Measurements from ENCODE around the gene MEGF6.

DNA sequence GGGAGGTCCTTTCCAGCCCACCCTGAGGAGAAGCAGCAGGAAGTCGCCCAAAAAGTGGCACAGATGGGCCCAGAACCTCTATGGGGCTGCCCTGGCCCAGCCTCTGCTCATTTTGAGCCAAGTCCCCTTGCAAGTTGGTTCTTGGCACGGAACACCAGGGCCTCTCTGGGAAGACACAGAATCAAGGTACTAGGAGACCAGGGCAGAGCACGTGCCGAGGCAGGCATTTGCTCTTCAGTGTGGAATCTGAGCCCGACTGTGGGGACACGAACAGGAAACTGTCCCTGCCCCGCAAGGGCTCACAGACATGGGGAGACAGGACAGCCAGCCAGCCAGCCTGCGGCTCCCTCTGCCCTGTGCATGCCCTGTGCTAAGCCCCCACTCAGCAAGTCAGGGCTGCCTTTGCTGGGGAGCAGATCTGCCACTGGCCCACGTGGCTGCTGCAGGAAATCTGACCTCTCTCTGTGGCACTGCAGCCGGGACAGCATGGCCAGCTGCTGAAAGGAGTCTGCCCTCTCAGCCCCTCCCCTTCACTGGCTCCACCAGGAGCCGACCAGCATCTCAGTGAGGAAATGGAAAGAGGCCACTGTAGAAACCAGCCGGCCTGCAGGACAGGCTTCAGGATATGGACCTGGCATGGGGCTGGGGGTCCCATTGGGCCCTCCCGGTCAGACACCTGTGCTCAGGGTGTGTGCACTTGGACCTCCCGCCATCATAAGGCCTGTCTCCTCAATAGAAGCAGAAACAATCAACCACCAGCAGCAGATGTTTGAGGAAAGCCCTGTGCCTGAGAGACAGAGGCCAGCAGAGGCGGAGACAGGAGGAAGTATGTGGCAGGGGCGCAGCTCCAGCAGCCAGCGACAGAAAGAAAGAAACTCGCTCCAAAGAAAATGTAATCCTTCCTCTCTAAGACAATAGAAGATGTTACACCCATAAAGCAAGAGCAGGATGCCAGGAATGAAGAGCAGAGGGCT, 153.1 kb downstream of the MEGF6 start:
- TF ChIP-seq POLR2AphosphoS5 (IDR thresholded peaks at IDR 0.05): no peak
- TF ChIP-seq, protein P1, sequence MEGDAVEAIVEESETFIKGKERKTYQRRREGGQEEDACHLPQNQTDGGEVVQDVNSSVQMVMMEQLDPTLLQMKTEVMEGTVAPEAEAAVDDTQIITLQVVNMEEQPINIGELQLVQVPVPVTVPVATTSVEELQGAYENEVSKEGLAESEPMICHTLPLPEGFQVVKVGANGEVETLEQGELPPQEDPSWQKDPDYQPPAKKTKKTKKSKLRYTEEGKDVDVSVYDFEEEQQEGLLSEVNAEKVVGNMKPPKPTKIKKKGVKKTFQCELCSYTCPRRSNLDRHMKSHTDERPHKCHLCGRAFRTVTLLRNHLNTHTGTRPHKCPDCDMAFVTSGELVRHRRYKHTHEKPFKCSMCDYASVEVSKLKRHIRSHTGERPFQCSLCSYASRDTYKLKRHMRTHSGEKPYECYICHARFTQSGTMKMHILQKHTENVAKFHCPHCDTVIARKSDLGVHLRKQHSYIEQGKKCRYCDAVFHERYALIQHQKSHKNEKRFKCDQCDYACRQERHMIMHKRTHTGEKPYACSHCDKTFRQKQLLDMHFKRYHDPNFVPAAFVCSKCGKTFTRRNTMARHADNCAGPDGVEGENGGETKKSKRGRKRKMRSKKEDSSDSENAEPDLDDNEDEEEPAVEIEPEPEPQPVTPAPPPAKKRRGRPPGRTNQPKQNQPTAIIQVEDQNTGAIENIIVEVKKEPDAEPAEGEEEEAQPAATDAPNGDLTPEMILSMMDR (IDR thresholded peaks at IDR 0.05): no peak
